Gastrocnemius medialis (tissue), 4 donors: ENCODE measurements around the gene PRCC.

Experiments used
- POLR2A ChIP-seq, 2 donors: fragments of 450-650 bp; IDR thresholded peaks; one replicate each; pipeline ENCODE4 v1.6.1; 2017; ENCODE audit warnings: antibody characterized with exemption in 2 of 2, mild to moderate bottlenecking in 2 of 2, moderate library complexity in 2 of 2
- TF ChIP-seq, protein P1 (sequence below), 5 experiments: fragments of 450-650 bp in 3 of 5; fragments of 200-600 bp in 2 of 5; sonication (generic) in 2 of 5; IDR thresholded peaks in 4 of 5; conservative IDR thresholded peaks in 1 of 5; 1 replicate in 4 of 5; 2 replicates in 1 of 5; pipeline ENCODE4 v1.5.1; 2016 to 2019; ENCODE audit warnings: antibody characterized with exemption in 5 of 5, mild to moderate bottlenecking in 3 of 5, moderate library complexity in 3 of 5

DNA sequence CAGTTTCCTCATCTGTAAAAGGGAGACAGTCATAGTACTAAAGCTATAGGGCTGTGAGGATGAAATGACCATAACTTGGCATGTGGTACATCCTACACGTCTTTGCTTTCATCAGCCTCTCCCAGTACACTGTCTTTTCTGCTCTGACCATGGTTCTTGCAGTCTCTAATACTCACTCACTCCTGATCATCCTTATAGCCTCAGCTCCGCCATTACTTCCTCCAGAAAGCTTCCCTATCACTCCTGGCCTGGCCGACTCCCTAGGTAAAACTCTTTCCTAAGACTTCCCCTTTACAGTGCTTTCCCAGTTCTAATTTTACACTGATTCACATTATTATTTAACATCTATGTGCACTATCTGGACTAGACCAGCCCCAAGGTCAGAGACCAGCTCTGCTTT lies 21.5 kb upstream of the PRCC start:
- TF ChIP-seq, protein P1, sequence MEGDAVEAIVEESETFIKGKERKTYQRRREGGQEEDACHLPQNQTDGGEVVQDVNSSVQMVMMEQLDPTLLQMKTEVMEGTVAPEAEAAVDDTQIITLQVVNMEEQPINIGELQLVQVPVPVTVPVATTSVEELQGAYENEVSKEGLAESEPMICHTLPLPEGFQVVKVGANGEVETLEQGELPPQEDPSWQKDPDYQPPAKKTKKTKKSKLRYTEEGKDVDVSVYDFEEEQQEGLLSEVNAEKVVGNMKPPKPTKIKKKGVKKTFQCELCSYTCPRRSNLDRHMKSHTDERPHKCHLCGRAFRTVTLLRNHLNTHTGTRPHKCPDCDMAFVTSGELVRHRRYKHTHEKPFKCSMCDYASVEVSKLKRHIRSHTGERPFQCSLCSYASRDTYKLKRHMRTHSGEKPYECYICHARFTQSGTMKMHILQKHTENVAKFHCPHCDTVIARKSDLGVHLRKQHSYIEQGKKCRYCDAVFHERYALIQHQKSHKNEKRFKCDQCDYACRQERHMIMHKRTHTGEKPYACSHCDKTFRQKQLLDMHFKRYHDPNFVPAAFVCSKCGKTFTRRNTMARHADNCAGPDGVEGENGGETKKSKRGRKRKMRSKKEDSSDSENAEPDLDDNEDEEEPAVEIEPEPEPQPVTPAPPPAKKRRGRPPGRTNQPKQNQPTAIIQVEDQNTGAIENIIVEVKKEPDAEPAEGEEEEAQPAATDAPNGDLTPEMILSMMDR (IDR thresholded peaks at IDR 0.05 in 4 of 5, conservative IDR thresholded peaks at IDR 0.05 in 1 of 5): no peak
- no peak for TF ChIP-seq POLR2A (IDR thresholded peaks at IDR 0.05)
